SK-N-SH (cell line): ENCODE data around the gene RDX. TPM values are rescaled to one million over a fixed set of nuclear protein-coding genes. Genes with fewer than 3 reads are reported as not detected.
"Not testable (repeated sequence)": the region's sequence is repeated elsewhere in the genome, so short reads cannot be mapped to it uniquely, and the experiment has no call there.

ENCODE experiments used
- CTCF ChIA-PET: fragments of 300-600, 350-600 bp; formaldehyde crosslinking; extraction: SDS; loops from one replicate; lab custom pipeline; 2021; lab: Yijun Ruan, JAX
- POLR2A ChIA-PET: fragments of 350-600 bp; sonication (Branson Sonifier 250); formaldehyde crosslinking; extraction: SDS; loops from one replicate; lab custom pipeline; 2020; ENCODE audit warnings: antibody characterized with exemption, inconsistent platforms; lab: Yijun Ruan, JAX
- DNase-seq: peaks from one replicate; pipeline ENCODE4 v3.0.0; 2012
- H2AFZ ChIP-seq: fragments of 200-600 bp; sonication (generic); 2 replicates; pipeline ENCODE4 v1.8.1; 2016; ENCODE audit warnings: antibody characterized with exemption, mild to moderate bottlenecking, low read depth
- H3F3A ChIP-seq: fragments of 200-600 bp; sonication (generic); replicated peaks from 2 replicates; pipeline ENCODE3; 2016; ENCODE audit warnings: antibody characterized with exemption, mild to moderate bottlenecking; ENCODE audit not compliant: insufficient read depth
- H3K27ac ChIP-seq, 2 experiments: fragments of 200-500 bp in 1 of 2; fragments of 200-600 bp in 1 of 2; sonication (Bioruptor generic) in 1 of 2; sonication (generic), shearing (Covaris generic) in 1 of 2; 2 replicates each; pipeline versions ENCODE4 v1.5.1 to v1.6.1; 2014 to 2016; ENCODE audit warnings: low read depth in 2 of 2, inconsistent platforms in 1 of 2, low read length in 1 of 2, mild to moderate bottlenecking in 1 of 2, mixed read lengths in 1 of 2
- H3K27me3 ChIP-seq: fragments of 200-600 bp; sonication (generic), shearing (Covaris generic); 2 replicates; pipeline ENCODE4 v1.6.1; 2016; ENCODE audit warnings: mixed run types; ENCODE audit not compliant: insufficient read depth
- H3K36me3 ChIP-seq, 2 experiments: fragments of 200-500 bp in 1 of 2; fragments of 200-600 bp in 1 of 2; sonication (Bioruptor generic) in 1 of 2; sonication (generic) in 1 of 2; replicated peaks in 1 of 2; 2 replicates each; pipeline versions ENCODE3 to v1.5.1; 2014 to 2016; ENCODE audit warnings: low read length in 1 of 2, mild to moderate bottlenecking in 1 of 2; ENCODE audit not compliant: insufficient read depth in 2 of 2, control insufficient read depth in 1 of 2
- H3K4me1 ChIP-seq, 2 experiments: fragments of 200-500 bp in 1 of 2; fragments of 200-600 bp in 1 of 2; sonication (Bioruptor generic) in 1 of 2; sonication (generic), shearing (Covaris generic) in 1 of 2; 2 replicates each; pipeline versions ENCODE4 v1.5.1 to v1.6.1; 2014 to 2016; ENCODE audit warnings: low read depth in 1 of 2, low read length in 1 of 2, mixed run types in 1 of 2; ENCODE audit not compliant: insufficient read depth in 2 of 2, control insufficient read depth in 1 of 2
- H3K4me2 ChIP-seq: fragments of 200-600 bp; sonication (generic), shearing (Covaris generic); 2 replicates; pipeline ENCODE4 v1.6.1; 2017; ENCODE audit warnings: mixed run types
- H3K4me3 ChIP-seq, 2 experiments: fragments of 200-500 bp in 1 of 2; fragments of 200-600 bp in 1 of 2; sonication (Bioruptor generic) in 1 of 2; sonication (generic), shearing (Covaris generic) in 1 of 2; 2 replicates each; pipeline versions ENCODE4 v1.5.1 to v1.8.1; 2014 to 2016; ENCODE audit warnings: low read depth in 2 of 2, inconsistent platforms in 1 of 2, low read length in 1 of 2, mild to moderate bottlenecking in 1 of 2, mixed read lengths in 1 of 2, moderate library complexity in 1 of 2
- H3K79me2 ChIP-seq: fragments of 200-600 bp; sonication (generic); 2 replicates; pipeline ENCODE4 v1.8.1; 2017; ENCODE audit warnings: mild to moderate bottlenecking; ENCODE audit not compliant: insufficient read depth
- H3K9ac ChIP-seq: fragments of 200-600 bp; sonication (generic); 2 replicates; pipeline ENCODE4 v1.6.1; 2017; ENCODE audit warnings: mixed run types
- H3K9me2 ChIP-seq: fragments of 200-600 bp; sonication (generic); 2 replicates; pipeline ENCODE4 v1.6.1; 2017; ENCODE audit warnings: mixed run types
- H3K9me3 ChIP-seq: fragments of 200-600 bp; sonication (generic); 2 replicates; pipeline ENCODE4 v1.6.1; 2017; ENCODE audit warnings: mixed run types, mild to moderate bottlenecking, moderate library complexity
- H4K20me1 ChIP-seq: fragments of 200-600 bp; sonication (generic); 2 replicates; pipeline ENCODE4 v1.6.1; 2017; ENCODE audit warnings: mild to moderate bottlenecking, mixed run types; ENCODE audit not compliant: insufficient read depth
- ELF1 ChIP-seq: IDR thresholded peaks from 2 replicates; pipeline ENCODE4 v1.4.0; 2012
- EP300 ChIP-seq, 2 experiments: IDR thresholded peaks; 2 replicates each; pipeline versions ENCODE4 v1.4.0 to v1.6.1; 2012; ENCODE audit warnings: borderline replicate concordance in 1 of 2, low read depth in 1 of 2, low read length in 1 of 2
- EZH2phosphoT487 ChIP-seq: fragments of 200-600 bp; sonication (generic); IDR thresholded peaks from 2 replicates; pipeline ENCODE4 v1.6.1; 2017; ENCODE audit warnings: low read depth, mixed run types, mild to moderate bottlenecking, antibody characterized with exemption, moderate library complexity, borderline replicate concordance
- FOXJ3 ChIP-seq: sonication (generic); formaldehyde crosslinking; IDR thresholded peaks from 2 replicates; pipeline ENCODE4 v1.5.1; 2020; ENCODE audit warnings: mild to moderate bottlenecking, missing genetic modification reagents
- JUND ChIP-seq: IDR thresholded peaks from 2 replicates; pipeline ENCODE4 v1.4.0; 2012
- MEF2A ChIP-seq: IDR thresholded peaks from 2 replicates; pipeline ENCODE4 v1.4.0; 2012; ENCODE audit warnings: low read depth, borderline replicate concordance
- RAD21 ChIP-seq: IDR thresholded peaks from 2 replicates; pipeline ENCODE4 v1.6.1; 2012; ENCODE audit warnings: mild to moderate bottlenecking, low read length
- RFX5 ChIP-seq: IDR thresholded peaks from 2 replicates; pipeline ENCODE4 v1.6.1; 2012; ENCODE audit warnings: mild to moderate bottlenecking, improper control_type of control experiment, low read length
- SIN3A ChIP-seq: IDR thresholded peaks from 2 replicates; pipeline ENCODE4 v1.6.1; 2012; ENCODE audit warnings: low read depth, mild to moderate bottlenecking, low read length, moderate library complexity, borderline replicate concordance
- TCF12 ChIP-seq: IDR thresholded peaks from 2 replicates; pipeline ENCODE4 v1.4.0; 2012
- YY1 ChIP-seq: IDR thresholded peaks from 2 replicates; pipeline ENCODE4 v1.4.0; 2012; ENCODE audit warnings: low read depth, mild to moderate bottlenecking
- WGBS: methylation state at CpG from one replicate; pipeline ENCODE4 v1.1.6; 2017; ENCODE audit warnings: low lambda C conversion rate; 5-methylcytosine and 5-hydroxymethylcytosine counted together
- polyA plus RNA-seq, 3 experiments: library from polyadenylated mRNA; depleted of rRNA; stranded (reverse); fragments of >200 nt; gene quantifications; 2 replicates each; pipeline ENCODE4 v1.2.3, GENCODE V29; 2012
- TF ChIP-seq, protein P1 (sequence below): fragments of 150-350 bp; IDR thresholded peaks from 2 replicates; pipeline ENCODE4 v1.6.1; 2016; ENCODE audit warnings: mild to moderate bottlenecking, low read depth, low read length
- TF ChIP-seq, protein P2 (sequence below): IDR thresholded peaks from 2 replicates; pipeline ENCODE4 v1.4.0; 2012; ENCODE audit warnings: low read depth
- TF ChIP-seq, protein P3 (sequence below): fragments of 150-350 bp; IDR thresholded peaks from 2 replicates; pipeline ENCODE4 v1.6.1; 2017; ENCODE audit warnings: antibody characterized with exemption, low read length, low read depth, borderline replicate concordance
- TF ChIP-seq, protein P4 (sequence below): IDR thresholded peaks from 2 replicates; pipeline ENCODE4 v1.6.1; 2012; ENCODE audit warnings: mild to moderate bottlenecking, low read depth, low read length, moderate library complexity

RDX gene
- polyA plus RNA-seq, 1 of the 3 experiments (the other 2 are of a cell fraction), result 29.4 TPM

DNA sequence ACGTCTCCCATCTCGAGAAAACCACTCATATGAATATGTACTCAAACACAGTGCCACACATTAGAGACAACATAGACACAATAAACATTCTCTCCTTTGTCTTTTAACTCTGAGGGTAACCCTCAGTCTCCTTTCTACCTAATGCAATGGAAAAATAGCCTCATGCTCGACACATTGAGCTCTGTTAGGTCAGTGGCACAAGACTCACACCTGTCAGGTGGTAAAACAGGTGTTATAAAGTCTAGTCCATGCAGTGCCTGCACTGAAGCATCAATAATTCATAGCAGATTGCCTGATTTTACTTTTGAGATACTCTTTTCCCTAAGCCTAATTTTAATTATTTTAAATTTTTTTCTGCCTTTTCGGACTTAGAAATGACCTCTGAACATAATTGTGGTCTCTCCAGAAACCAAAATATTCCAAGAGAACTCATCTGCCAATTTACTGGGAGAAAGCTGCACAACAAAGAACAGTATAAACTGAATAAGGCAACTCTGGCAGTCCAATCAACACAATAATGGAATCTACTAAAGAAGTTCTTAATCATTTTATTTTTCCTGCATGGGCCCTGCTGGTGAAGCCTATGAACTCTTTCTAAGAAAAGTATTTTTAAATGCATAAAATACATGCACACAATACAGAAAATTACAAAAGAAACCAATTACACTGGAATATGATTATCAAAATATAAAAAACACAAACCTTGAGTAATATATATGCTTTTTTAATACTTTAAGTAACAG lies 9.9 kb downstream of the RDX start (continued):
- TF ChIP-seq, protein P1, sequence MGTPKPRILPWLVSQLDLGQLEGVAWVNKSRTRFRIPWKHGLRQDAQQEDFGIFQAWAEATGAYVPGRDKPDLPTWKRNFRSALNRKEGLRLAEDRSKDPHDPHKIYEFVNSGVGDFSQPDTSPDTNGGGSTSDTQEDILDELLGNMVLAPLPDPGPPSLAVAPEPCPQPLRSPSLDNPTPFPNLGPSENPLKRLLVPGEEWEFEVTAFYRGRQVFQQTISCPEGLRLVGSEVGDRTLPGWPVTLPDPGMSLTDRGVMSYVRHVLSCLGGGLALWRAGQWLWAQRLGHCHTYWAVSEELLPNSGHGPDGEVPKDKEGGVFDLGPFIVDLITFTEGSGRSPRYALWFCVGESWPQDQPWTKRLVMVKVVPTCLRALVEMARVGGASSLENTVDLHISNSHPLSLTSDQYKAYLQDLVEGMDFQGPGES, result no peak

DNA sequence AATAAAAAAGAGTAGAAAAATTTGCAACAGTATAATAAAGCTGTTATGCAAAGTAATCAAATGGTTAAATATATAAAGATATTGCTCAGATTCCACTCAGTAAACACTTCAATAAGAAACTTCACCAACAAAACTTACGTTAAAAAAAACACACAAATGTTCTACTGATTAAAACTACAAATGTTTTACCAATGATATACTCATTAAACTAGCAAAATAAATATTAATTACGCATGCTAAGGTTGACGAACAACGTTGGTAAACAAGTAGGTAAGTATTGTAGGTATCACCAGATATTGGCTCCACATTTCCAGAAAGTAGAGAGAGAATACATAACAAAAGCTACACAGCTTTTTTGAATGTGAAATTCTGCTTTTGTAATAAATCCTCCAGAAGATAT lies 12.6 kb downstream of the RDX start:
- CTCF ChIA-PET, result interaction anchor here (1.4 kb wide), 1 partner anchor 12 kb away, joined by 4 read pairs; the partner anchor contains the start of gene RDX

DNA sequence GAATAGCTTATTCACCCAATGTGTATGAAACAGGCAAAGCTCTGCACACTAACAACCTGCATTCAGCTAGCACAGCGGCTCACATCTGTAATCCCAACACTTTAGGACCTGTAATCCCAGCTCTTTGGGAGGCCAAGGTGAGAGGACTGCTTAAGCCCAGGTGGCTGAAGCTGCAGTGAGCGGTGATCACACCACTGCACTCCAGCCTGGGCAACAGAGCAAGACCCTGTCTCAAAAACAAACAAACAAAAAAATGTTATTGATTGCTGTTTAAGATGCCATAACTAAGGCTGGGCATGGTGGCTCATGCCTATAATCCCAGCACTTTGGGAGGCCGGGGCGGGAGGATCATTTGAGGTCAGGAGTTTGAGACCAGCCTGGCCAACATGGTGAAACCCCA lies 15.8 kb downstream of the RDX start:
- H3K9me3 ChIP-seq, POLR2A ChIA-PET, H3K27ac ChIP-seq, H3K4me2 ChIP-seq, H2AFZ ChIP-seq, H3K27me3 ChIP-seq, DNase-seq, H3K9me2 ChIP-seq, H3F3A ChIP-seq, H3K4me1 ChIP-seq, H3K4me3 ChIP-seq, H3K9ac ChIP-seq: not testable (repeated sequence)
- WGBS, result 98% methylated on average over 4 of the region's 4 CpGs
- CTCF ChIA-PET, result interaction anchor here (0.6 kb wide), 1 partner anchor 798 kb away, joined by 3 read pairs; no protein-coding TSS in a partner anchor
- H4K20me1 ChIP-seq, result peaks cover 22% of the 10 kb centered on the region
- H3K36me3 ChIP-seq, result peaks cover 15 to 35% of the 10 kb centered on the region in 2 experiments
- peaks cover 99% of the 10 kb centered on the region for H3K79me2 ChIP-seq

More for the DNA sequence above, 12.6 kb downstream of the RDX start:
- WGBS, result 94% methylated on average over 4 of the region's 4 CpGs
- Histone ChIP-seq H3K4me2 (no peak overlapping the region), H3K9me2 (no peaks in the 10 kb centered on the region), H3K9ac (no peak overlapping the region), H3K79me2 (peaks cover 100% of the 10 kb centered on the region), H3K4me3 (no peak overlapping the region), H3K27ac (no peak overlapping the region), H3F3A (peaks cover 6% of the 10 kb centered on the region), H4K20me1 (peaks cover 48% of the 10 kb centered on the region), H3K9me3 (no peaks in the 10 kb centered on the region), H3K4me1 (peaks cover 0 to 15% of the 10 kb centered on the region in 2 experiments; a peak in 1 of 4 replicates), H2AFZ (no peak overlapping the region), H3K27me3 (no peaks in the 10 kb centered on the region), H3K36me3 (peaks cover 0 to 4% of the 10 kb centered on the region in 2 experiments)
- no peak for TF ChIP-seq FOXJ3 (CRISPR knock-in tag)
- TF ChIP-seq MEF2A, result no peak
- TF ChIP-seq YY1, result no peak
- TF ChIP-seq, protein P2, sequence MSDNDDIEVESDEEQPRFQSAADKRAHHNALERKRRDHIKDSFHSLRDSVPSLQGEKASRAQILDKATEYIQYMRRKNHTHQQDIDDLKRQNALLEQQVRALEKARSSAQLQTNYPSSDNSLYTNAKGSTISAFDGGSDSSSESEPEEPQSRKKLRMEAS, result no peak
- TF ChIP-seq, protein P3, sequence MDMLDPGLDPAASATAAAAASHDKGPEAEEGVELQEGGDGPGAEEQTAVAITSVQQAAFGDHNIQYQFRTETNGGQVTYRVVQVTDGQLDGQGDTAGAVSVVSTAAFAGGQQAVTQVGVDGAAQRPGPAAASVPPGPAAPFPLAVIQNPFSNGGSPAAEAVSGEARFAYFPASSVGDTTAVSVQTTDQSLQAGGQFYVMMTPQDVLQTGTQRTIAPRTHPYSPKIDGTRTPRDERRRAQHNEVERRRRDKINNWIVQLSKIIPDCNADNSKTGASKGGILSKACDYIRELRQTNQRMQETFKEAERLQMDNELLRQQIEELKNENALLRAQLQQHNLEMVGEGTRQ, result no peak
- TF ChIP-seq JUND, result no peak
- no peak for TF ChIP-seq RFX5
- TF ChIP-seq SIN3A, result no peak
- no peak for TF ChIP-seq ELF1
- TF ChIP-seq EZH2phosphoT487, result no peak
- TF ChIP-seq, protein P1, result no peak
- TF ChIP-seq, protein P4, sequence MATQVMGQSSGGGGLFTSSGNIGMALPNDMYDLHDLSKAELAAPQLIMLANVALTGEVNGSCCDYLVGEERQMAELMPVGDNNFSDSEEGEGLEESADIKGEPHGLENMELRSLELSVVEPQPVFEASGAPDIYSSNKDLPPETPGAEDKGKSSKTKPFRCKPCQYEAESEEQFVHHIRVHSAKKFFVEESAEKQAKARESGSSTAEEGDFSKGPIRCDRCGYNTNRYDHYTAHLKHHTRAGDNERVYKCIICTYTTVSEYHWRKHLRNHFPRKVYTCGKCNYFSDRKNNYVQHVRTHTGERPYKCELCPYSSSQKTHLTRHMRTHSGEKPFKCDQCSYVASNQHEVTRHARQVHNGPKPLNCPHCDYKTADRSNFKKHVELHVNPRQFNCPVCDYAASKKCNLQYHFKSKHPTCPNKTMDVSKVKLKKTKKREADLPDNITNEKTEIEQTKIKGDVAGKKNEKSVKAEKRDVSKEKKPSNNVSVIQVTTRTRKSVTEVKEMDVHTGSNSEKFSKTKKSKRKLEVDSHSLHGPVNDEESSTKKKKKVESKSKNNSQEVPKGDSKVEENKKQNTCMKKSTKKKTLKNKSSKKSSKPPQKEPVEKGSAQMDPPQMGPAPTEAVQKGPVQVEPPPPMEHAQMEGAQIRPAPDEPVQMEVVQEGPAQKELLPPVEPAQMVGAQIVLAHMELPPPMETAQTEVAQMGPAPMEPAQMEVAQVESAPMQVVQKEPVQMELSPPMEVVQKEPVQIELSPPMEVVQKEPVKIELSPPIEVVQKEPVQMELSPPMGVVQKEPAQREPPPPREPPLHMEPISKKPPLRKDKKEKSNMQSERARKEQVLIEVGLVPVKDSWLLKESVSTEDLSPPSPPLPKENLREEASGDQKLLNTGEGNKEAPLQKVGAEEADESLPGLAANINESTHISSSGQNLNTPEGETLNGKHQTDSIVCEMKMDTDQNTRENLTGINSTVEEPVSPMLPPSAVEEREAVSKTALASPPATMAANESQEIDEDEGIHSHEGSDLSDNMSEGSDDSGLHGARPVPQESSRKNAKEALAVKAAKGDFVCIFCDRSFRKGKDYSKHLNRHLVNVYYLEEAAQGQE, result no peak
- TF ChIP-seq EP300 (IDR thresholded peaks at IDR 0.05; ENCODE audit: borderline replicate concordance in 1 of 2, low read depth in 1 of 2, low read length in 1 of 2), result no peak
- no peak for TF ChIP-seq RAD21
- no peak for TF ChIP-seq TCF12
- POLR2A ChIA-PET, result no interaction called here
- no peak for DNase-seq
